Measurements from ENCODE around the gene DSCAML1. TPM values are rescaled to one million over a fixed set of nuclear protein-coding genes. Genes with fewer than 3 reads are reported as not detected.

The DSCAML1 gene
- total RNA-seq, 1 donor from 2014 or later: 0.02 TPM

DNA sequence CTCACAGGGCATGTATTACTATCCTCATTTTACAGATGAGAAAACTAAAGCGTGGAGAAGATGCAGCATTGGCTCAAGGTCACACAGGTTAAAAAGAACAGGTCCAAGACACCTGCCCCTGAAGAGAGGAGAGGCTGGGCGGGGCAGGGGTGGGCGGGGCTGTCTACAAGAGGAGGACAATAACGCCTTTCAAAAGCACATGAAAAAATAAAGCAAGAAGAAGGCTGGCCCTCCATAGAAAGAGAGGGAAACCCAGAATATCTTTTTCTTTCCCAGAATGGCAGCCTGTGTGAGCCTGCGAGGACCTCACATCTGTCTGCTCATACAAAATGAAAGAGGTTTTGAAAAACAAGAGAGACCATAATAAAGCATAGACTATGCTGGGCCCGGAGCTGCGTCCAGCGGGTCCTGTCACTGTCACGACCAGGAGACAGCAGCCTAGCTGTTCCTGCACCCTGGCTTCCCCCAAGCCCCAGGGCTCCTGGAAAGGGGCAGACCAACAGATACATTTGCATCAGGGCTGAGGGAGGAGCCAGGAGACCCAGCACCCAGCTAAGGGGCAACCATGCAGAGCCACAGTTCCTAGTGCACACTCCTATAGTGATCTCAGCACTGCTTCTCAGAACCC is 61.6 kb downstream of the DSCAML1 start:
- no peak for DNase-seq
- H3K36me3 Mint-ChIP-seq (ENCODE audit: low read depth): no peaks in the 10 kb centered on the region
- H3K4me3 Mint-ChIP-seq: no peak overlapping the region
- intact Hi-C loops (cut with micrococcal nuclease): no loop called here
- H3K27me3 Mint-ChIP-seq: peaks cover 5% of the 10 kb centered on the region
- no peaks in the 10 kb centered on the region for H3K9me3 Mint-ChIP-seq
- H3K27ac Mint-ChIP-seq: no peak overlapping the region
- H3K4me1 Mint-ChIP-seq: no peaks in the 10 kb centered on the region

DNA sequence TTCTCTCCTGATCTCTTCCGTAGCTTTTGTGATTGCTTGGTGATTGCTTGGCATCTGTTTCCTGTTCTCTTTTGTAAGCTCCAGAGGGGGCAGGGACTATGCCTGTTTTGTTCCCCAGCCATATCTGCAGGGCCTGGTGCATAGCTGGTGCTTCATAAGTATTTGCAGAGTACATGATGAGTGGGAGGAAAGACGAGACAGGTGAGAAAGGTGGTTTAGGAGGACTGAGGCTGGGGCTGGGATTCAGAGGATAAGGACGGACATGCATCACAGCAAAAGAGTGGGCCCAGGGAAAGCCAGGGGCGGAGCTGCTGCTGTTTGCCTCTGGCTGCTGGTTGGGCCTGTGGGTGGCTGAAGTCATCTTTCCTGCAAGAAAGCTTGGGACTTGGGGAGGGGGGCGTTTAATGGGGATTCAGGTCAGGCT is 62.4 kb downstream of the DSCAML1 start:
- intact Hi-C loops (cut with micrococcal nuclease): no loop called here
- H3K4me1 Mint-ChIP-seq: no peaks in the 10 kb centered on the region
- H3K4me3 Mint-ChIP-seq: no peak overlapping the region
- peaks cover 3% of the 10 kb centered on the region for H3K27me3 Mint-ChIP-seq
- DNase-seq: no peak
- H3K27ac Mint-ChIP-seq: no peak overlapping the region
- H3K36me3 Mint-ChIP-seq (ENCODE audit: low read depth): no peaks in the 10 kb centered on the region
- H3K9me3 Mint-ChIP-seq: no peaks in the 10 kb centered on the region

- H3K4me1 Mint-ChIP-seq: no peaks in the 10 kb centered on the region
- H3K27ac Mint-ChIP-seq: no peak overlapping the region
- intact Hi-C loops (cut with micrococcal nuclease): no loop called here
- DNase-seq: no peak
- H3K9me3 Mint-ChIP-seq: no peaks in the 10 kb centered on the region
- H3K36me3 Mint-ChIP-seq (ENCODE audit: low read depth): no peaks in the 10 kb centered on the region
- peaks cover 5% of the 10 kb centered on the region for H3K27me3 Mint-ChIP-seq
- H3K4me3 Mint-ChIP-seq: no peak overlapping the region
Observed at GRCh38 chr11:117733316-117733715, 63.7 kb downstream of the DSCAML1 start.

- H3K4me3 Mint-ChIP-seq: no peak overlapping the region
- intact Hi-C loops (cut with micrococcal nuclease): no loop called here
- H3K36me3 Mint-ChIP-seq (ENCODE audit: low read depth): no peaks in the 10 kb centered on the region
- H3K27ac Mint-ChIP-seq: no peak overlapping the region
- H3K4me1 Mint-ChIP-seq: no peaks in the 10 kb centered on the region
- peaks cover 9% of the 10 kb centered on the region for H3K27me3 Mint-ChIP-seq
- H3K9me3 Mint-ChIP-seq: no peaks in the 10 kb centered on the region
- DNase-seq: no peak
Observed at GRCh38 chr11:117731722-117732290, 65.2 kb downstream of the DSCAML1 start.

DNA sequence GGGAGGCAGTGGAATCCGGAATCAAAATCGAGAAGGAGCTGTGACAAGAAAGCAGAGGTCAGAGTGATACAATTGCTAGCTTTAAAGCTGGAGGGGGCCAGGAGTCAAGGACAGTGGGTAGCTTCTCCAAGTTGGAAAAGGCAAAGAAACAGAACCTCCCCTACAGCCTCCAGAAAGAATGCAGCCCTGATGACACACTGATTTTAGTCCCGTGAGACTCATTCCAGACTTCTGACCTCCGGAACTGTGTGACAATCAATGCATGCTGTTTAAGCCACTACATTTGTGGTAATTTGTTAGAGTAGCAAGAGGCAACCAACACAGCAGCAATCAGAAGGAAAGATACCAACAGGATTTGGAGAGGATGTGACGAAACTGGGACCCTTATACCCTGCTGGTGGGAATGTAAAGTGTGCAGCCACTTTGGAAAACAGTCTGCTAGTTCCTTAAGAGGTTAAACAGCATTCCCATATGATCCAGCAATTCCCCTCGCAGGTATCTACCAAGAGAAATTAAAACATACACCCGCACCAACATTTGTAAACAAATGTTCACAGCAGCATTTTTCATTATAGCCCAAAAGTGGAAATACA is 66.7 kb downstream of the DSCAML1 start:
- intact Hi-C loops (cut with micrococcal nuclease): no loop called here
- Mint-ChIP-seq H3K4me3 (no peak overlapping the region), H3K27me3 (peaks cover 12% of the 10 kb centered on the region), H3K9me3 (no peaks in the 10 kb centered on the region), H3K36me3 (ENCODE audit: low read depth) (no peaks in the 10 kb centered on the region), H3K27ac (no peak overlapping the region), H3K4me1 (no peaks in the 10 kb centered on the region)
- no peak for DNase-seq

GRCh38 chr11:117725048-117725734 is 71.8 kb downstream of the DSCAML1 start:
- intact Hi-C loops (cut with micrococcal nuclease): no loop called here
- Mint-ChIP-seq H3K27me3 (peaks cover 19% of the 10 kb centered on the region), H3K9me3 (no peaks in the 10 kb centered on the region), H3K27ac (no peak overlapping the region), H3K4me3 (no peak overlapping the region), H3K36me3 (ENCODE audit: low read depth) (no peaks in the 10 kb centered on the region), H3K4me1 (no peaks in the 10 kb centered on the region)
- no peak for DNase-seq

- H3K27me3 Mint-ChIP-seq: peaks cover 19% of the 10 kb centered on the region
- DNase-seq: no peak
- intact Hi-C loops (cut with micrococcal nuclease): no loop called here
- H3K4me1 Mint-ChIP-seq: no peaks in the 10 kb centered on the region
- H3K27ac Mint-ChIP-seq: no peak overlapping the region
- H3K9me3 Mint-ChIP-seq: no peaks in the 10 kb centered on the region
- no peaks in the 10 kb centered on the region for H3K36me3 Mint-ChIP-seq (ENCODE audit: low read depth)
- H3K4me3 Mint-ChIP-seq: no peak overlapping the region
Observed at GRCh38 chr11:117724621-117725020, 72.4 kb downstream of the DSCAML1 start.

- no peaks in the 10 kb centered on the region for H3K4me1 Mint-ChIP-seq
Observed at GRCh38 chr11:117724104-117724503, 72.9 kb downstream of the DSCAML1 start.

GRCh38 chr11:117723277-117724024 is 73.6 kb downstream of the DSCAML1 start:
- intact Hi-C loops (cut with micrococcal nuclease): no loop called here
- DNase-seq: no peak
- H3K36me3 Mint-ChIP-seq (ENCODE audit: low read depth): no peaks in the 10 kb centered on the region
- H3K27me3 Mint-ChIP-seq: peaks cover 18% of the 10 kb centered on the region
- no peak overlapping the region for H3K4me3 Mint-ChIP-seq
- H3K27ac Mint-ChIP-seq: no peak overlapping the region
- no peaks in the 10 kb centered on the region for H3K9me3 Mint-ChIP-seq
- H3K4me1 Mint-ChIP-seq: no peaks in the 10 kb centered on the region

More at GRCh38 chr11:117724104-117724503, 72.9 kb downstream of the DSCAML1 start:
- intact Hi-C loops (cut with micrococcal nuclease): no loop called here
- Mint-ChIP-seq H3K9me3 (no peaks in the 10 kb centered on the region), H3K27ac (no peak overlapping the region), H3K27me3 (peaks cover 17% of the 10 kb centered on the region), H3K4me3 (no peak overlapping the region), H3K36me3 (ENCODE audit: low read depth) (no peaks in the 10 kb centered on the region)
- DNase-seq: no peak

DNA sequence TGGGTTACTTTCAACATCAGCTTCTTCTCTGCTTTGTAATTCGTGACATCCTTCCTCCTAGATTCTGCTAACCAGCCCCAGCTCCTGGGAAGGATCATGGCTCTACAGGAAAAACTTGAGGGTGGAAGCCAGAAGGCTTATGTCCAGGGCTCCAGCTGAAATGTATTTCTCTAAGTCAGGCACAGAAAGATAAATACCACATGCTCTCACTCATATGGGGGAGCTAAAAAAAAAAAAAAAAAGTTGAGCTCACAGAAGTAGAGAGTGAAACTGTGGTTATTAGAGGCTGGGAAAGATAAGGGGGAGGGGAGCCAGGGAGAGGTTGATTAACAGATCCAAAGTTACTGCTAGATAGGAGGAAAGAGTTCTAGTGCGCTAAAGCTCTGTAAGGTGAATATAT is 74.9 kb downstream of the DSCAML1 start:
- DNase-seq: no peak
- peaks cover 11% of the 10 kb centered on the region for H3K27me3 Mint-ChIP-seq
- H3K4me3 Mint-ChIP-seq: no peak overlapping the region
- H3K27ac Mint-ChIP-seq: no peak overlapping the region
- no peaks in the 10 kb centered on the region for H3K36me3 Mint-ChIP-seq (ENCODE audit: low read depth)
- H3K4me1 Mint-ChIP-seq: no peaks in the 10 kb centered on the region
- no peaks in the 10 kb centered on the region for H3K9me3 Mint-ChIP-seq
- intact Hi-C loops (cut with micrococcal nuclease): no loop called here

DNA sequence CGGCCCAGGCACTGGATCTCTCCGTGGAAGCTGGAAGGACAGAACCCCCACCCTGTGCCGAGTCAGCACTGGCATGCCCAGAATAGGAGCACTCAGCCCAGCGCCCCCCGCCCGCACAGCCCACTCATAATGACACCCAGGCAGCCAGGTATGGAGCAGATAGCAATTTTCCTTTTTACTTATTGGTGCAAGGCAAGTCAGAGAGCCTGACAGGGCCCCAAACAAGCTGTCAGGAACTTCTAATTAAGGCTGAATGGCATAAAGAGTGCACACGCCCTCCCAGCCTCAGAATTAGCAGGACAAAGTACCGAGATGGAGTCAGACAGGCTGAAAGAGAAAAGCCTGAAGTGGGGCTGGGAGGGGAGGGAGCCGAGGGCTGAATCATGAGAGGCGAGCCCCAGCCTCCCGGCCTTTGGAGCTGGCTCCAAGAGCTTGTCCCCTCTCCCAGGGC is 76.9 kb downstream of the DSCAML1 start:
- H3K27ac Mint-ChIP-seq: no peak overlapping the region
- no peak for DNase-seq
- H3K27me3 Mint-ChIP-seq: peaks cover 8% of the 10 kb centered on the region
- intact Hi-C loops (cut with micrococcal nuclease): no loop called here
- H3K4me1 Mint-ChIP-seq: no peaks in the 10 kb centered on the region
- no peaks in the 10 kb centered on the region for H3K36me3 Mint-ChIP-seq (ENCODE audit: low read depth)
- H3K9me3 Mint-ChIP-seq: no peaks in the 10 kb centered on the region
- H3K4me3 Mint-ChIP-seq: no peak overlapping the region

DNA sequence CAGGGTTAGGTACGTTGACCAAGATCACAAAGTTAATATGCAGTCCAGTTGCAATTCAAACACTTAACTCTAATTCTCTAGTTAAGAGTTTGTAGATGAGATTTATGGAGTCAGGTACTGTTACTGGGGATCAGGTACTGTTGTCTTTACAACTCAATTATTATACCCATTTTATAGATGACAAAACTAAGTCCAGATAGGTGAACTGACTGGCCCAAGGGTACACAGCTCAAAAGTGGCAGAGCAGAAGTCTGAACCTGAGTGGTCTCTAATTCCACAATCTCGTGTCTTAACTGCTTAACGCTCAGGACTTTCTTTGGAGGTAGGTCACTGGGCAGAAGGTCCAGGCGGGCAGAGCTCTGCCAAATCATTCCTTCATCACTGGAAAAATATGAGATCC is 77.5 kb downstream of the DSCAML1 start:
- Mint-ChIP-seq H3K9me3 (no peaks in the 10 kb centered on the region), H3K27me3 (peaks cover 8% of the 10 kb centered on the region), H3K36me3 (ENCODE audit: low read depth) (no peaks in the 10 kb centered on the region), H3K4me1 (no peaks in the 10 kb centered on the region), H3K4me3 (no peak overlapping the region), H3K27ac (no peak overlapping the region)
- DNase-seq: no peak
- intact Hi-C loops (cut with micrococcal nuclease): no loop called here

- intact Hi-C loops (cut with micrococcal nuclease): no loop called here
- Mint-ChIP-seq H3K36me3 (ENCODE audit: low read depth) (no peaks in the 10 kb centered on the region), H3K4me3 (no peak overlapping the region), H3K27me3 (peaks cover 6% of the 10 kb centered on the region), H3K27ac (no peak overlapping the region), H3K4me1 (no peaks in the 10 kb centered on the region), H3K9me3 (no peaks in the 10 kb centered on the region)
- DNase-seq: no peak
Observed at GRCh38 chr11:117717485-117718314, 79.3 kb downstream of the DSCAML1 start.

All from activated CD4-positive, alpha-beta T cell treated with anti-CD3 and anti-CD28 coated beads, Interleukin-2, amount 10 ng/mL, durations not matched to agents 24 days and 14 days (primary cell).